ENCODE results near the gene KIAA2012.

KIAA2012 gene

DNA sequence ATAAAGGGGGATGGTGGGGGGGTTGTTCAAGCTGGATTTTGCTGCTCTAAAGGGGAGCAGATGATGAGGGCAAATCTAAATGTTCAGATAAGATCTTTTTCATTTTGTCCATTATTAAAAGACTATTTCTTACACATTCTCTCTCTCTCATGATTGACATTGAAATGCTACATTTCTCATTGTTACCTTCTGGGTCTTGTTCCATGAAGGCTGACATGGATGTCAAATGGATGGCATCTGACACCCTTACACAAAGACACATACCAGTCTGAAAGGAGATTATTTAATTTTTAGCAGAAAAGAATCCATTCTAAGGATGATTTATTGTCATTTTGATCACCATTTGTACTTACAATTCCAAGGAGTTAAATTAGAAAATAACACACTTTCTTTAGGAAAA is 28.3 kb upstream of the KIAA2012 start:
- no peak for DNase-seq

- DNase-seq, result no peak
Measured at GRCh38 chr2:202046572-202046971, 26.5 kb upstream of the KIAA2012 start.

GRCh38 chr2:202049092-202049728 is 23.8 kb upstream of the KIAA2012 start:
- DNase-seq, result no peak

DNA sequence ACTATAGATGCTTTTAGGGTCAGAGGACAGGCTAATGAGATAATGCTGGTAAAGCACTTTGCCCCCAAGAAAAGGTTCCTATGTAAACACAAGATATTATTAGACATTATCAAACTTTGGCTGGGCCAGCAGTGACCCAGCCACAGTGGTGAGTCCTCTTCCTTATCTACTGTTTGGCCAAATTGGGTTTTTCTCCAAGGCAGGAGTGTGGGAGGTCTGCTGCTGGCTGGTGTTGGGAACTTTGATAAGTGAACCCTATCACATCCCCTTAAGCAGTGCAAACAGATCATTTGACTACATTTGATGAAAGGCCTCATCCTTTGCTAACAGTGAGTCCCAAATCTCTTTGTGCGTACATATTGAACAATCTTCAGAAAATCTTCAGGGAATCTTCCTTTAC is 23.2 kb upstream of the KIAA2012 start:
- DNase-seq, result no peak

- DNase-seq, result no peak
Measured at GRCh38 chr2:202050652-202051051, 22.4 kb upstream of the KIAA2012 start.

DNA sequence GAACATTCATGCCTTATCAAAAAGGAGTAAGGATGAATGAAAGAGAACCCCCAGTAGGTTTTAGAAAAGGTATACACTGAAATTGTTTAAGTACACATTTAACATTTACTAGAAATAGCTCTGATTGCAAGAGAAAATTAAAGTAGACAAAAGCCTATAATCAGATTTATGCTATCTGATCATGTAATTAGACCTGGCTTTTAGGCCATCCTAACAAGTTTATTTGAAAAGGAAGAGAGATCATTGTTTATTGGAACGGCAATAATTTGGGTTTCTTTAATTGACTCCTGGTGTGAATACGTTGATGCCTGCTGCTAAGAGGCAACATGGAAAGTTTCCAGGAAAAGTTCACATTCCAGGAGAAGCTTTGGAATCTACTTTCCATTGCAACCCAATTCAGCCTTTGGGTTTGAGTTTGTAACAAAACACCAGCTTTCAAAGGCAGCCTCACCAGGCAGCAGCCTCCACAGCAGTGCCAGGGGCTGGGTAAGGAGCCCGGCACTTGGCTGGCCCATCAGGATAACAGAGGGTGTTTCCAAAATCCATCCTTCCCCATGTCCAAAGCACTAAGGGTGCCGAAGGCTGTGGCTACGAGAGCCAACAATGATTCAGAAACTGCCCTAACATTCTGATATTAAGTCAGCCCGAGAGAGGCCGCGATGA is 21.4 kb upstream of the KIAA2012 start:
- DNase-seq, result no peak

GRCh38 chr2:202052235-202052634 is 20.8 kb upstream of the KIAA2012 start:
- no peak for DNase-seq

DNA sequence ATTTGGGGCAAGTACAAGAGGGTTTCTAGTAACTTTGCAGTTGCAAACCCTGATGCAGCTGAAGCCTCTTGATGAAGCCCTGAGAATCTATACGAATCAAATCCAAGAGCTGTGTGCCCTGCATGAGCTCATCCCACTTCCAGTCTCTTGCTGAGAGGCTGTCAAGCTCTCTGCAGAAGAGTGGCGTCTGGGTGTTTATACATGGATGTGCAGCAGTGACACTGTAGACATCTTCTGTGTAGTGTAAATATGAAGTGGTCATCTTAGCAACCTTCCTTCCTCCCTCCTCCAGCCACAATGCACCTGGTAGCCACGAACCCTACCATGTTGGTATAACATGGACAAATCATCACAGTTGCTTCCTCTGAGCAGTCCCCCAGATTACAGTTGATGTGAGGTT is 18.4 kb upstream of the KIAA2012 start:
- DNase-seq, result no peak

DNA sequence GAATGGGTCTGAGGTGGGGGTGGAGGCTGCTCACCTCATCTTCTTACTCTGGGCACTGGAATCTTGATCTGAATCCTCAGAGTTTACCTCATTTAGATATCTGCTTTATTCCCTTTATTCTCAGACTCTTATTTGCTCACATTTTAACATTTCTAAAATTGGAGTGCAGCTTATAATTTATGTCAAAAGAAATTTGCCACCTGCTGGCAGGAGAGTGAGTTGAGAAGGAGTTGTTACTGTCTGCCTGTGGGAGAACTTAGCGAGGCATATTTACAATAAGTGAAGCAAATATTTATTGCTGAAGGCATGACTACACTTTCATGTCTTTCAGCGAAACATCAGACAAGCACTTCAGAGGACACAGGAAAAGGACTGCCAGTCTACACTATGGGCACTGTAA is 16.4 kb upstream of the KIAA2012 start:
- no peak for DNase-seq

DNA sequence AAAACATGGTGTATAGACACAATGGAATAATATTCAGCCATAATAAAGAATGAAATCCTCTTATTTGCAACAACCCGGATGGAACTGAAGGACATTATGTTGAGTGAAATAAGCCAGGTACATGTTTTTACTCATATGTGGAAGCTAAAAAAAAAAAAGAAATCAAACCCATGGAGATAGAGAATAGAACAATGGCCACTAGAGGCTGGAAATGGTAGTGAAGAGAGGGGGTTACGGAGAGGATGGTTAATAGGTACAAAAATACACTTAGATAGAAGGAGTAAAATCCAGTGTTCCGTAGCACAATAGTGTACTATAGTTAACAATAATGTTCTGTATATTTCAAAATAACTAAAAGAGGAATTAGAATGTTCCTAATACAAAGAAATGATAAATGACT is 12.8 kb upstream of the KIAA2012 start:
- no peak for DNase-seq

DNA sequence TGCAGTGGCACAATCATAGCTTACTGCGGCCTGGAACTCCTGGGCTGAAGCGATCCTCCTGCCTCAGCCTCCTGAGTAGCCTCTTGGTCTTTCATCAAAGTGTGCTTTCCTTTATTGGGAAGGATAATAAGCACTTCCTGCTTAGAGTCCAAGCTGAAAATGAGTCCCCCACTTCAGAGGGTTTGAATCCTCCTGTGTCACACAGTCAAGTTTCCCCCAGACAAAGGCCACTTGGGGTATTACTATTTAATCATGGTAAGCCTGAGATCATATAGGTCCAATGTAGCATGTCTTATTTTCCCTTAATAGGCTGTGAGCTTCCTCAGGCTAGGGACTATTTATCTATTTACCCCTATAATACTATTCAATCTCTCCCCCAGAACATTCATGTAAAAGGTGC is 11.4 kb upstream of the KIAA2012 start:
- no peak for DNase-seq

DNA sequence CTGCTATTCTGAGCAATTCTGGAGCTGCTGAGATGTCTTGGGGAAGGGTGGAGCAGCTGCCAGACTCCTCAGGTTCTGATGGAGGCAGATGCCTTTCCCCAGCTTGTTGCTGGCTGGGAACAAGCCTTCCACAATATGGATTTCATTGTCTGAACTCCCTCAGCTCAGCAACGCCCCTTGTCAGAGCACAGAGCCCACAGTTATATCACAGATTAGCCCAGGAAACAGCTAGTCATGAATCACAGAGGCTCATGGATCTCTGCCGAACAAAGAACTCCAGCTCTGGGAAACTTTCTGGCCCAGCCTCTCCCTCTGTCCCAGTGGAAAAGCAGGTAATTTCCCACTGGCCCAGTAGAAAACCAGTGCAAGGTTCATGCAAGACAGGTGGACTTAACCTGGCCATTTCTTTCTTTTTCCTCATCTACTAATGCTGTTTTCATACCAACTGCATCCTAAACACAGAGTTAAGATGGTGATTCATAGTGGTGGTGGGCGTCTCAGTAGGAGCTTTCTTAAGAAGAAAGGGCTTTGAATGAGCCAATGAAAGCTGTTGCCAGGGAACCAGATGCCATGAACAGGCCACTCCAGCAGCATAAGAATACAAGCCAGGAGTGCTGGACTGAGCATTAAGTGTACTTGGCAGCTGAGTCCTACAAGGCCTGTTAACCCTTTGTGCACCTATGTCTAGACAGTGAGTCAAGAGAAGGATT is 8.7 kb upstream of the KIAA2012 start:
- DNase-seq, result no peak

DNA sequence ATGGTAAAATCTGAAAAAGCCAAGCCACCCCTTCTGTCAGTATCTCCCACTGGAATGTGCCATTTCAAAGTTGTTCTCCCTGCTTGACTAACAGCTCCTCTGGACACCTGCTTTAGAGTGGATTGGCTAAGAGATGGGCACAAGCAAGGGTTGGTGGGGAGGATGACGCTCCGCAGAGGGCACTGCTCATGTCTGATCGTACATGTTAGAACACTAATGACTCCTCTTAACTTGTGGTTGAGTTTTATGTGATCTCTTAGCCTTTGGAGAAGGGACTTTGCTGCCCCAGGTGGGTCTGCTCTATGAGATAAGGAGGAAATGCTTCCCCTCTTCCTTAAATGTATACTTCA is 8.2 kb upstream of the KIAA2012 start:
- no peak for DNase-seq

DNA sequence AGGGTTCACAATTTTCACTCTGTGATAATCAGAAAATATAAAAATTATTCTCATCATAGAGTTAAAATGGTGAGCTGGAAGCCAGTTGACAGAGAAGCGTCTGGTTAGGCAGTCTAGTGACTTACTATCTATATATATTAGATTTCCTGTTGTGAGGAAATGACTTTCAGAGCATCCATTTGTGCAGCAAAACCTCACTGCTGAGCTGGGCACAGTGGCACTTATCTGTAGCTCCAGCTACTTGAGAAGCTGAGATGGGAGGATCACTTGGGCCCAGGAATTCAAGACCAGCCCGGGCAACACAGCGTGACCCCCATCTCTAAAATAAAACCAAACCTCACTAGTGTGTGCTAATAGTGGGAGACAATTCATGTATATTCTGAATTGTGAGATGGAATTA is 7.2 kb upstream of the KIAA2012 start:
- no peak for DNase-seq

GRCh38 chr2:202066875-202067274 is 6.2 kb upstream of the KIAA2012 start:
- no peak for DNase-seq

GRCh38 chr2:202067589-202067988 is 5.5 kb upstream of the KIAA2012 start:
- DNase-seq, result no peak

- DNase-seq, result no peak
Measured at GRCh38 chr2:202069170-202070067, 3.6 kb upstream of the KIAA2012 start.

GRCh38 chr2:202071107-202071506 is 1.9 kb upstream of the KIAA2012 start:
- no peak for DNase-seq

DNA sequence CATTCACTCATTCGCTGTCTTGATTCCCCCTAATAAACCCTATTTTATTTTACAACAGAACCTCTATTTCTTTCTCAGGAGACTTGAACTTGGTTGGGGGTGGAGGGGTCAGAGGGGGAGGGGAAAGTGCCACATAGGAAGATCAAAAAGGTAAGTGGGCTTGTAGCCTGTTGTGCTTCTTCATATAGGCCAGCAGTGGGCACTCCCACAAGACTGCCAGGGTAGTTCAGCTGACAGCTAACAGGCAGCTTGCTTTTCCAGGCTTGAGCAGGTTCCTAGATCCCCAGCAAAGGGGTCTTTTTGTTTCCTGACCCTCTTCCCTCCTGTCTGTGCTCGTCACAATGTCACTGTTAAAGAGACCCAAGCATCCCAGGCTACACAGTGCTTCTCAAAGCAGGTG is 829 bp upstream of the KIAA2012 start:
- no peak for DNase-seq

- DNase-seq, result no peak
Measured at GRCh38 chr2:202074324-202074723, 1.3 kb downstream of the KIAA2012 start.

GRCh38 chr2:202079310-202079709 is 6.3 kb downstream of the KIAA2012 start:
- no peak for DNase-seq

DNA sequence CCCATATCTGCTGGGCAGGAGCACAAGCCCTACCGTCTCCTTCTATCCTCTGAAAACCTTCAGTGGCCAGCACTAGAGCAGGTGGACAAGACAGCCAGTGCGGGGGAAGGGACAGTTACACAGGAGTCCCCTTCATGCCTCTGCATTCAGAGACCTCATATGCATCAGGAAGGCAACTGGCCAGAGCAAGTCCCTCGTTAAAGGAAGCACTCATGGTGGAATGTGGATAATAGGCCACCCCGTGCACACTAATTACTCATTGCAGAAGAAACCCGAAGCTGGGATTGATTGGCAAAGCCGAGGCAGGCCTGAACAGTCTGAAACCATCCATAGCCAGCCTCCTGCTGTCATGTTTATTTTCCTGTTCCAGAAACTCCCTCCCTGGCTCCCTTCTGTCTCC is 11.2 kb downstream of the KIAA2012 start:
- no peak for DNase-seq

GRCh38 chr2:202088777-202089176 is 15.7 kb downstream of the KIAA2012 start:
- DNase-seq, result no peak

DNA sequence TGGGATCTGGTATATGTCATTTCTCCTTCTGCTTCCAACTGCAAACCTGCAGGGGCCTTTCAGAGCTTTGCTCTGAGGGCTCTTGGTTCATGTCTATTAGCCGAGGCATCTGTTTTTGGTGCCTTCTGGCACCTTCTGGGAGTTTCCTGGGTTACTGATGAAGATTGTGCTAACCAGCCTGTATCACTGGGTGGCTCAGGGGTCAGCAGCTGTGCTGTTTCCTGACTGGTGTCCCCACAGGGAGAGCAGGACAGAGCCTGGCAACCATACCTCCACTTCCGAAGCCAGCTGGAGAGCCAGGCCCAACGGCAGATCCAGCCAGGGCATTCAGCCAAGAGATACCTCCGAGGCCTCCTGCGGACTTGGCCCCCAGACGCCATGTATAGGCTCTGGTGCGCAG is 17.5 kb downstream of the KIAA2012 start:
- DNase-seq, result no peak
